ENCODE measurements around the gene SAMM50.

The SAMM50 gene

GRCh38 chr22:44028091-44028490 is 72.8 kb downstream of the SAMM50 start:
- H3K36me3 ChIP-seq, result no peaks in the 10 kb centered on the region
- H3K4me3 ChIP-seq (ENCODE audit: low read depth, low read length), result no peak overlapping the region
- no peak for TF ChIP-seq CTCF (IDR thresholded peaks at IDR 0.05; ENCODE audit: low read depth, low read length)
- no peaks in the 10 kb centered on the region for H3K27me3 ChIP-seq
- DNase-seq, result no peak
- H3K4me1 ChIP-seq, result no peaks in the 10 kb centered on the region
- no peaks in the 10 kb centered on the region for H3K9me3 ChIP-seq

DNA sequence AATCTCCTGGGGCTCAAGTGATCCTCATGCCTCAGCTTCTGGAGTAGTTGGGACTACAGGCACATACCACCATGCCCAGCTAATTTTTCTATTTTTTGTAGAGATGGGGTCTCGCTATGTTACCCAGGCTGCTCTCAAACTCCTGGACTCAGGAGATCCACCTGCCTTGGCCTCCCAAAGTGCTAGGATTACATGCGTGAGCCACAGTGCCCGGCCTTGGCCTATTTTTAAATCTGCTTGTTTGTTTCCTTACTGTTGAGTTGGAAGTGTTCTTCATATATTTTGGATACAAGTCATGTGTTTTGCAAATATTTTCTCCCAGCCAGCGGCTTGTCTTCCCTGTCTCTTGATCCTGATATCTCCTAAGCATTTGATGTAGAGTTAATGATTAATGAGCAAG is 73.8 kb downstream of the SAMM50 start:
- Histone ChIP-seq H3K4me1 (no peaks in the 10 kb centered on the region), H3K36me3 (no peaks in the 10 kb centered on the region), H3K9me3 (no peaks in the 10 kb centered on the region), H3K4me3 (ENCODE audit: low read depth, low read length) (no peak overlapping the region), H3K27me3 (no peaks in the 10 kb centered on the region)
- TF ChIP-seq CTCF (IDR thresholded peaks at IDR 0.05; ENCODE audit: low read depth, low read length), result no peak
- no peak for DNase-seq

DNA sequence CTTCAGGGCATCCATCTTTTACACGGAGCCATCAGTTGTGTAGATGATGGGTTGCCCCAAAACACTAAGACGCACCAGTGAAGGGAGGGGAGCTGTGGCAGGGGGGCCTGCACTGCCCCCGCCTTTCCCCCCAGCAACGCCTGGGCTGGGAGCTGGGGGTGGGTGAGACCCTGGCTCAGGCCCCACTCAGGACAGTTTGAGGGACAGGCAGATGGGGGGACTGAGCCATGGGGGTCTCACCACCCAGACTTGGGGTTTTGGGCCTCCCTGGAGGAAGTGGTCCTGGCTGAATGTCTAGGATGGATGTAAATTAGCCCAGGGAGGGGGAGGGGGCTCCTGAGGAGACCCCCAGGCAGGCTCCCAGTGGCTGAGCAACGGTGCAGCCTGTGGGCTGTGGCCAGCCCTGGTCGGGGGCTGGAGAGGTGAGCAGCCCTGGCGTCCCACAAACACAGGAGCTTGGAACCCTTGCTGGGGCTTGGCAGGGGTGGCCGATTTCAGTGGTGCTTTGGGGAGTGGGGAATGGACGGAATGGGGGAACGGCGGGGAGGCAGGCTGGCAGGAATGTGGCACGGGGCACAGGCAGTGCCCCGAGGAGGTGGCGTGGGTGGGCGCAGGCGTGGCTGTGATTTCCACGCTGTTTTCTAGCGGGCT is 74.9 kb downstream of the SAMM50 start:
- Histone ChIP-seq H3K4me3 (ENCODE audit: low read depth, low read length) (no peak overlapping the region), H3K4me1 (no peaks in the 10 kb centered on the region), H3K9me3 (no peaks in the 10 kb centered on the region), H3K27me3 (no peaks in the 10 kb centered on the region), H3K36me3 (no peaks in the 10 kb centered on the region)
- DNase-seq, result no peak
- TF ChIP-seq CTCF (IDR thresholded peaks at IDR 0.05; ENCODE audit: low read depth, low read length), result no peak

- DNase-seq, result no peak
- Histone ChIP-seq H3K4me1 (no peaks in the 10 kb centered on the region), H3K27me3 (no peaks in the 10 kb centered on the region), H3K9me3 (no peaks in the 10 kb centered on the region), H3K4me3 (ENCODE audit: low read depth, low read length) (no peak overlapping the region), H3K36me3 (no peaks in the 10 kb centered on the region)
- TF ChIP-seq CTCF (IDR thresholded peaks at IDR 0.05; ENCODE audit: low read depth, low read length), result no peak
These were observed 75.5 kb downstream of the SAMM50 start for GRCh38 chr22:44030702-44031082.

GRCh38 chr22:44031158-44031952 is 76.1 kb downstream of the SAMM50 start:
- Histone ChIP-seq H3K27me3 (no peaks in the 10 kb centered on the region), H3K9me3 (no peaks in the 10 kb centered on the region), H3K4me1 (no peaks in the 10 kb centered on the region), H3K36me3 (no peaks in the 10 kb centered on the region), H3K4me3 (ENCODE audit: low read depth, low read length) (no peak overlapping the region)
- TF ChIP-seq CTCF (IDR thresholded peaks at IDR 0.05; ENCODE audit: low read depth, low read length), result no peak
- DNase-seq, result no peak

DNA sequence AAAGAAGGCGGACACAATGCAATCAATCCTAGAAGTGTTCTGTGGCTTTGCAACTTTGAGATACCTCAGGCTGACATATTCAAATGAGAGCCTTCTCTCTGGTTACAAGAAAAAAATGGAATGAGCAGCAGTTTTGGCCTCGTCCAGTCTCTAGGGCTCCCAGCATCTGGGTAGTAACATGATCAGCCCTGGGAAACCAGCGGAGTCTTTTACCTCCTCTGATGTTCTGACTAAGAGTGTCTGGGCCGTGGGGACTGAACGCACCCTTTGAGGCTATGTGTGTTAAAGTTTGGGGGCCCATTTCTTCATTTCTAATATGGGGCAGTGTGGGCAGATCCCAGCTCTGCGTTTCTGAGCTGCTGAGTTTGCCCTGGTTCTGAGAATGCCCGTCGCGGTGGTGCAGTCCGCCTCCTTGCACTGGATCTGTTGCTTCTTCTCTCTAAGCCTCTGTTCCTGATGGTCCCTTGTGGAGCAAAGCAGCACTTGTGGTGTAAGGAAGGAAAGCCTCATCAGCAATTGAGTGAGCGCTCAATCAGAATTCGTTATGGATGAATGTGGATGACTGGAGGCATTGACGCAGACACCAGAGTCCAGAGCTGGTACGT is 77.0 kb downstream of the SAMM50 start:
- no peak overlapping the region for H3K4me3 ChIP-seq (ENCODE audit: low read depth, low read length)
- H3K27me3 ChIP-seq, result no peaks in the 10 kb centered on the region
- no peak for TF ChIP-seq CTCF (IDR thresholded peaks at IDR 0.05; ENCODE audit: low read depth, low read length)
- no peaks in the 10 kb centered on the region for H3K36me3 ChIP-seq
- DNase-seq, result no peak
- no peaks in the 10 kb centered on the region for H3K9me3 ChIP-seq
- no peaks in the 10 kb centered on the region for H3K4me1 ChIP-seq

Measured in BE2C (cell line).